VCaP (cell line): ENCODE data around the gene STARD3.

Experiments
- H3K27ac ChIP-seq: fragments of 450-650 bp; 2 replicates; pipeline ENCODE4 v1.5.1; 2017
- CTCF ChIP-seq: fragments of 450-650 bp; conservative IDR thresholded peaks from 2 replicates; pipeline ENCODE4 v1.5.1; 2017; ENCODE audit warnings: mild to moderate bottlenecking, moderate library complexity

STARD3 gene

DNA sequence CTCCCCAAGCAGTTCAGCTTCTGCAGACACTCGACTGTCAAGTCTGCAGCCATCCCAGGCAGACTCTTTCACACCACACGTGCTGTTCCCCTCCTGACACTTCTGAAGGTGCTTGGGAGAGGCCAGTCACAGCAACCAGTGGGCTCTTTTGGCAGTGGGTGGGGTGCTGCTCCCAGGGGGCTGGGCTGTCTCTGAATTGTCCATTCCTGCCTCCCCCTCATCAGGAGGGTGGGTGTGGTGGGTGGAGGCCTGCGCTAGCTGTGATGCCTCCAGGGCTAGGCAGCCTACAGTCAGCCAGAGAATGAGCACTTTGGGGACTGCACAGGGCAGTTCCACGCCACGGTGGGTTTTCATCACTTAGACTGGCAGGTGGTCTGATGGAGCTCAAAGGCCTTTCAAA lies 10.3 kb downstream of the STARD3 start:
- TF ChIP-seq CTCF: no peak
- no peak overlapping the region for H3K27ac ChIP-seq

DNA sequence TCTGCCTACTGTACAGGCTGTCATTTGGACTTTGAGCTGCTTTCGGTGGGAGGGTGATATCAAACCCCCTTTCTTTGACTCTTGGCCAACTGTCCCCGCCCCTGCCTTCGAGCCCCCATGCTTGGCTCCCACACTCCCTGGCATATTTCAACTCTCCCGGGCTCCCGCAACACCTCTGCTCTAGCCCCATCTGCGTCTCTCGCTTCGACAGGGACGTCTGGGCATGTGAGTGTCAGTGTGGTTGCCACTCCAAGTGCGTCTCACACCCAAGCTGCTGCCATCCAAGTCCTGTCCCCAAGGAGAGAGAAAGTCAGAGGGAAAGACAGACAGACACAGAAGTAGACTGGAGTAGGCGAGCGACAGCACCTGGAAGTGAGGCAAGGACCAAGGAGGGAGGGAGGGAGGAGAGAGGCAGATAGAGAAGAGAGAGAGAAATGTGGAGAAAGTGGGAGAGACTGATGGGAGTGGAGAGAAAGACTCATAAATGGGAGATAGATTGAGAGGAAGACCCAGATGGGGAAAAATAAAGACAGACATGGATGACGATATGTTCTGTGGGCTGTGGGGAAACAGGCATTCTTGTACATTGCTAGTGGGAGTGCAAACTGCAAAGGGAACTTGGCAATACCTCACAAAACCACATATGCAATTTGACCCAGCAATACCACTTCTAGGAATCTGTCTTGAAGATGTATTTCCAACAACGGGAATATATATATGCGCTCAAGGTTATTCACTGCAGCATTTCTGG lies 11.8 kb downstream of the STARD3 start:
- no peak overlapping the region; the same call in 1 of the 2 replicates for H3K27ac ChIP-seq

DNA sequence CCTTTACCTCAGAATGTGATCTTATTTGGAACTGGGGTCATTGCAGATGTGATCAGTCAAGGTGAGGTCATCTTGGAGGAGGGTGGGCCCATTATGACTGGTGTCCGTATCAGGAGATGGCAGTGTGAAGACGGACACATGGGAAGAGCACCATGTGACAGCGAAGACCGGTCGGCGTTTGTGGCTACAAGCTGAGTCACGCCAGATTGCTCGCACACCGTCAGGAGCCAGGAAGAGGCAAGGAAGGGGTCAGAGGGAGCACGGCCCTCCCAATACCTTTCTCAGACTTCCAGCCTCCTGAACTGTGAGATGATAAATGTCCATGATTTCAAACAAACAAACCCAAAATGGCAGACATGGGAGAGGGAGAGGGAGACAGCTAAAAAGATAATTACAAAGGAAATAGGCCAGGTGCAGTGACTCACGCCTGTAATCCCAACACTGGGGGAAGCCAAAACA lies 13.2 kb downstream of the STARD3 start:
- peak overlapping the region; percentile 96 for H3K27ac ChIP-seq
- no peak for TF ChIP-seq CTCF

More for the DNA sequence above, 11.8 kb downstream of the STARD3 start:
- TF ChIP-seq CTCF: no peak

DNA sequence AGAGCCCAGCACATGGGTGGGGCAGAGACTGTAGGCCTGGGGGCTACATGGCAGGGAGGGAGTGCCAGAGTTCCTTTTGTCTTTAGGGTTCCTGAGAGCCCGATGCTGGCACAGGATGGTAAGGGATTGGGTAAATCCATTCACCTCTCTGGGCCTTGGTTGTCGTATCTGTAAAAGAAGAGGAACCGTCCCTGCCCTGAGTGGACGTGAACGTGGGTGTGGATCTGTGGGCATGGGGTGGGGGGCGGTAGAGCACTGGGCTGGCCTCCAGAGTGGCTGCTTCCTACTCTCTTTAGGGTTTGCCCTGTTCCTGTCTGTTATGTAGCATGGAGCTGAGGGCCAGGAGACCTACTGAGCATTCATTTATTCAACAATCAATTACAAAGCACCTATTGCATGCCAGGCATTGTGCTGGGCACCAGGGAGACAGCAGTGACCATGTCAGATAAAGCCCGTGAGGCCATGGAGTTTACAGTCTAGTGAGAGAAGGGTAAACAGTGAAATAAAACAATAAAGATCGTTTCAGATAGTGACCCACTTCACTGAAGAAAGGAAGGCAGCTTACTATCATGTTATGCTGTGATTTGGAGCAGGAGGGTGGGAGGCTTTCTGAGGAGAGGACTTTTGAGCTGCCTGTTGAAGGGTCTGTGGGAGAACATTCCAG lies 15.1 kb downstream of the STARD3 start:
- H3K27ac ChIP-seq: peak overlapping the region; percentile 96
- TF ChIP-seq CTCF: no peak

DNA sequence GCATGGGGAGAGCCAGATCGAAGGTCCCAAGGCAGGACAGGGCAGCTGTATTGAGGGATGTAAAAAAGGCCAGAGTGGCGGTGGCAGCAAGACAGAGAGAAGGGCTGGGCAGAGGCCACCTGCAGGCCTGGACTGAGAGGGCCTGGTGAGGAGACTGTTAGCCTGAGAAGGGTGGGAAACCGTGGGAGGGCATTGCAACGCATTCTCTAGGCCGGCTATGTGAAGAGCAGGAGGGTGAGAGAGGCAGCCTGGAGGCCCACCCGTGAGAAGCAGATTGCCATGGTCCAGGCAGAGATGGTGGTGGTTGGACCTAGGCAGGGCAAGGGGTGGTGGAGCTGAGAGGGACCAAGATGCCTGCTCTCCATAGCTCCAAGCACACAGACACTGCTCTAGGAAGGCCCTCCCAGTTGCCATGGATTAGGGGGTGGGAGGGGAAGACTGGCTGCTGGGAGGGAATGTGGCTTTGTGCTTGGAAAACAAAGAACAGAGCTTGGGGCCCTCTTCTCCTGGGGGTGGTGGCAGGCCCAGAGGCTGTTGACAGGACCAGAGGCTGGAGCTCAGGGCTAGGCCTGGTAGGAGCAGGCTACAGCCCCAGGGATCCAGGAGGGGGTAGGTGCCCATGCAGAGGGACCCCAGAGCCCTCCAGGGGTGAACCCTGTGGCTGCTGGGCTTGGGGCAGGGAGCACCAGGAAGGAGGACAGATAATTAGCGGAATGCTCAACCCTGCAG lies 15.8 kb downstream of the STARD3 start:
- peak overlapping the region; percentile 96 for H3K27ac ChIP-seq

GRCh38 chr17:39653316-39653661 lies 16.3 kb downstream of the STARD3 start:
- H3K27ac ChIP-seq: peak overlapping the region; percentile 96

More for the DNA sequence above, 15.8 kb downstream of the STARD3 start:
- TF ChIP-seq CTCF: no peak

More at GRCh38 chr17:39653316-39653661, 16.3 kb downstream of the STARD3 start:
- no peak for TF ChIP-seq CTCF
